HG03442 (cell line): Measurements from ENCODE around the gene ADRB1.
A peak's percentile ranks its signal among the peaks of the same experiment; 100 is the strongest.

Experiments used
- ATAC-seq: cut with Tn5 transposase; IDR thresholded peaks from one replicate; pipeline ENCODE4 v1.9.1; 2021; ENCODE audit warnings: mild to moderate bottlenecking, moderate library complexity; ENCODE audit not compliant: unreplicated experiment

The ADRB1 gene

DNA sequence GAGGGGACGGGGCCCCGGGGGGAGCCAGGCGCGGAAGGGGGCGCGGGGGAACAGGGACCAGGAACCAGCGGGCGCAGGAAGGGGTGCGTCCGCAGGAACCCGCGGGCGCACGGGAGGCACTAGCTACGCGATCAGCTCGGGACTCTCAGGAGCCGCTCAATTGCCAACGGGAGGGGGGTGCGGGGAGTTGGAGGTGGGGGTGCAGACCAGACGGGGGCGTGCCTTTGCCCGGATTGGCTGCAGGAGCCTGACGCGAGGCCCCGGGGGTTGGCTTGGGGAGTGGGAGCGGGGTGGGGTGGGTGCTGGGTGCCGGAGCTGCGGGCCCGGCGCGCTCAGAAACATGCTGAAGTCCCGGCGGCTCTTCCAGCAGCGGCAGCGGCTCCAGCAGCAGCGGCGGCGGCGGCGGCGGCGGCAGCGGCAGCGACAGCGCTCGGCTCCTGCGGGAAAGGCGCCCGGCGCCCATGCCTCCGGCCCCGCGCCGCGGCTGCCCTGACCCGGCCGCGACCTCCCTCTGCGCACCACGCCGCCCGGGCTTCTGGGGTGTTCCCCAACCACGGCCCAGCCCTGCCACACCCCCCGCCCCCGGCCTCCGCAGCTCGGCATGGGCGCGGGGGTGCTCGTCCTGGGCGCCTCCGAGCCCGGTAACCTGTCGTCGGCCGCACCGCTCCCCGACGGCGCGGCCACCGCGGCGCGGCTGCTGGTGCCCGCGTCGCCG is at the start of gene ADRB1:
Gene ADRB1 (plus strand): TSS at position 335 of the 715 bp plus-strand sequence. CDS start 267 bp downstream, at position 602.
- peak; percentile 37 for ATAC-seq

DNA sequence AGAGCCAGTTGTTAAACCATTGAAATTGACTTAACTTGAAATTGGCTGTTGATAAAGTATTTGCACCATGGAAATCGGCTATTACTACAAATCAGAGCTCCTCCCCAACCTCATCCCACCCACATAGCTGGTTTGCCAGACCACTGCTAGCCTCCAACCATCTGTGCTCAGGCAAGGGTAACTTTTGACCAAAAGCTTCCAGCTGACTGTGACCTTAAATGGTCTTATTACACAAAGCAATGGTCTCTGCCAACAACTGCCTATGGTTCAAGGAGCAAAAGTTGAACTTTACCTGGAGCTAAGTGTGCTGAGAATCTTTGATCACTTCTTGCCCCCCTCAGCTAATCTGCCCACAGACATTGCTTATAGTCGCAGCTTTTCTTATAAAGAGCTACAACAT is 48.5 kb upstream of the ADRB1 start:
- no peak for ATAC-seq

DNA sequence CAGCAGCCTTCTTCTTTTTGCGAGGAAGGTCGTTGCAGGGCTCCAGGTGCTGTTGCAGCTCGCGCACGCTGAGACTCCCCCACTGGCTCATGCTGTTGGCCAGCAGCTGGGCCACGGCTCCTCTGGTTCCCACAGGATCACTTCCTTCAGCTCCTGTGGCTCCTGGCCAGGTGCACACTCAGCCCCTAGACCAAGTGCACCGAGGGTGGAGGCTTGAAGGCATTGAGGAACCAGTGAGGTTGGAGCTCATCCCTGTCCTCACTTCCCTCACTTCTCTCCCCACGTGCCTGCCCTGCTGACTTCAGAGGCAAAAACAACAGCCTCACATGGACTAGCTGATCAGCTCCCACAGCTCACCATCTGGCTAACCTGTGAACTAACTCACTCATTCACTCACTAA is 46.2 kb upstream of the ADRB1 start:
- no peak for ATAC-seq

DNA sequence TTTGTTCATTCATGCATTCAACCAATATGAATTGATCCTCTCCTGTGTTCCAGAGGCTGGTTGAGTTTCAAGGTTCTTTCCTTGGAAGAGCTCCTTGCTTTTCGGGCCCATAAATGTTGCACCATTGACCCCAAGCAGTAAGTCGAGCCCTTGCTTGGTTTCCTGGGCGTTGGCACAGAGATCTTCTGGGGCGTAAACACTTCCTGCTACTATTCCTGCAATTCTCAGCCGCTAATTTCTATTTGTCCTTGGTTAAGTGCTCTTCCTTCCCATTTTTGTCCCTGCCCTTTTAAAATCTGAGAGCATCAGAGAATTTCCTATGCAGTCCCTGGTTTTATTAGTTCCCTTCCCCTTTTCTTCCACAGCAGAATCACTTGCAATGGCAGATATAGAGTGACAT is 44.1 kb upstream of the ADRB1 start:
- no peak for ATAC-seq

DNA sequence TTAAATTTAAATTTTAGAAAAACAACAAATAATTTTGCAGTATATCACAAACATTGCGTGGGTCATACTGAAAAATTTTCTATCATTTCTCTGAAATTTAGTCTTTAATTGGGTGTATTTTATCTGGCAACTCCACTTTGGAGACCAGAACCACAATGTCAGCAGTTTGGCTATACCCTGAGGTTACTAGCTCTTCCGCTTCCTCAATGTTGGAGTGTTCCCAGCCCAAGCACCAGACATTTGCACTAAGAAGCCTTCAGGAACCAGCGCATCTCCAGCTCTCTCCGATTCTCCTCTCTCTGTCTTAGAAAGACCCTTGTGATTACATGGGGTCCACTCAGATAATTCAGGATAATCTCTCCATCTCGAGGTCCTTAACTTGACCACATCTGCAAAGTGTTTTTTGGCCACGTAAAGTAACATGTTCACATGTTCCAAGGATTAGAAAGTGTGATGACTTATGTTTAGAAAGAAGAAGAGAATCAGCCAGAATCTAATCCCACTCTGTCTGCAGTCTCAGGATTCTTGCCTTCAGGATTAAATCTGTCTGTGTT is 43.1 kb upstream of the ADRB1 start:
- no peak for ATAC-seq

DNA sequence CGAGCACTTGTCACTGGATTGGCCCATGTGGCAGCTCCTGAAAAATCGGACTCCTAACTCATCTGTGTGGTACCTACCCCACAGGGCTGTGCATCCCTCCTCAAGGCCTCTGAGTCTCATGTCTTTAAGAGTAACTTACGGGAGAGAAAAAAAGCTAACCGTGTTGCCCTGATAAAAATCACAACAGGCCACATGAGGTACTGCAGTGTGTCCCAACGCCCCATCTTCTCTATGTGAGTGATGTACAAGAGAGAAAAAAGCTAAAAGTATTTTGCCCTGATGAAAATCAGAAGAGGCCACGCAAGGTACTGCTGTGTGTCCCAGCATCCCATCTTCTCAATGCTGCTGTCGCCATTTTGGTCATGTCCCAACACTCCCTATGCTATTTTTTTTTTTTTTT is 41.2 kb upstream of the ADRB1 start:
- no peak for ATAC-seq

DNA sequence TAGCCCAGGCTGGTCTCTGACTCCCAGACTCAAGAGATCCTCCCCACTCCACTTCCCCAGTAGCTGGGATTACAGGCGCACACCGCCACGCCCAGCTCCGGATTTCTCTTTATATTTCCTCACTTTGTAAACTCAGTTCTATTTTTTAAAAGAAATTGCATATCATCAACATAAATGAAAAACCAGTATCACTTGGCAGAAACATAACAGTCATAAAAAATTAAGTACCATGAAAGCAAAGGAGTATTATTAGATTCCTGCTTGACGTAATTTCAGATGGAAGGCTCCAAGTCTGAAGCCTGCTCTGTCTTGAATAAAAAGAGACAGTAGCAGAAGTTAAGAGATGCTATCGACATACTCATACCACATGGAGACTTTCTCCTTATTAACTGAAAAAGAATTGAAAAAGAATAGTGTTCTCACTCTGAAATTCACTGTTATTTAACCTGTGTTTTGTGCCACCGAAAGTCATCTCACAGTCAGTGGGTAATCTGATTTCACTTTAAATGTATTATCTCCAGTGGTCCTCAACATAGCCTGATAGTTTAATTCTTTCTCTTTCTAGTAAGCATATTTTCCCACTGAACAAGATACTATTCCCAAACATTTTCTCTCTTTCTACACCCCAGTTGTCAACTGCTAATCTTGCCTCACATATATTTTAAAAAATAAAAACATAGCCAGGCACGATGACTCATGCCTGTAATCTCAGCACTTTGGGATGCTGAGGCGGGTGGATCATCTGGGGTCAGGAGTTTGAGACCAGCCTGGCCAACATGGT is 40.3 kb upstream of the ADRB1 start:
- ATAC-seq, result no peak

DNA sequence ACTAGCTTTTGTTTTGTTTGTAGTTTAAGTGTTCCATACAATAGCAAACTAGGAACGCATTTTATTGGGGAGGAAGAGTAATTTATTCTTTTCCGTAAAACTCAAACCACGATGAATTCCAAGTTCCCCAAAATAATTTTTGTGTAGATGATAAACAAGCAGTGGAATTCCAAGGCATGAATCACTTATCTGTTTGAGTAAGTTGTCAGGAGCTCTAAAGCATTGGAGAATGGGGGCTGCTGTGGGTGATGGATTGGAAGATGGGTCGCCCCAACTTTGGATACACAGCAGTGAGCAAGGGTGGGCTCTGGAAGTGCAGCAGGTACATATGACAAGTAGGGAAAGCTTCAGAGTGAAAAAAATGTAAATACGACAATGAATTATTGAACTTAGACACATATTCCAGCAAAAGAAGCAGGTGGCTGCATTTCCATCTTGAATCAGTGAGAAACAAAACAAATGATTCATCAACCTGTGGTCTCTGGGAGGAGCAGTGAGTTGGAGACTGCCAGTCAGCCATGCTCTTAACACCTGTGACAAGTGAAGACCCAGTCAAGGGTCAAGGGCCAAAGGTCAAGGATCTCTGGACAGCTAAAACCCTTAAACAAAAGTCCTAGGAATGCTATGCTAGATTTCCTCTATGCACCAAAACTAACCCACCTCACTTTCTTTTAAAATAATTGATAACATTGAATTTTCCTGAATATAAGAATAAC is 34.2 kb upstream of the ADRB1 start:
- no peak for ATAC-seq

DNA sequence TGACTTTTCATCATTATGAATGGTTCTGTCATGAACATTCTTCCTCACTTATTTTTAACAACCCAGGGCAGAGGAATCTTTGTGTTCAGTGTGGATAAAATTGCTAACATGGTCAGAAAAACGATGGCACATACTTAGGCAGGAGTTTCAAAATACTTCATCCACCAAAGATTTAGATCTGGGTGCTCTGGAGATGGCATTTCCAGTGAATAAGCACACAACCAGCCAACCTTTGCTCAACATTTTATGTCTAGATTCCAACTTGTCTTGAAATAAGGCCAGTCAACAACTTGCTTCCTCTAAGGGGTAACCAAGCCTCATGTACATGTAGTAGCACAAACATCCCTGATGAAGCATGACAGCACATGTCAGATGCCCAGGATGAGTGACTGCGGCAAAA is 33.4 kb upstream of the ADRB1 start:
- no peak for ATAC-seq

DNA sequence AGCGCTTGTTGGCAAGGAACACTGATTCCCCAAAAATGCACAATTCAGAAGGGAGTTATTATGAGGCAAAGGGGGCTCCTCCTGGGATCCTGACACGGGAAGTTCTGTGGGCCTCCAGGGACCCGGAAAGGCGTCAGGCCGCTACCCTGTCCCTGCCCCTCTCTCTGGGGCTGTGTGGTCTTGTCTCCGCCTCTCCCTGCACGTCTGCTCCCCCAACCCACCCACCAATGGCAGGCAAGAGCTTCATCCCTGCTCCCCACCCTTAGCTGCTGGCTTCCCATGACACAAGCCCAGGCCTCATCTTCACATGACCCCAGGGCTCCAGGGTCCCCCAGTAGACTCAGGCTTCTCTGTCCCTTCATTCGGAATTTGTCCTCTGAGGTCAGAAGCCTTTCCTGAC is 31.0 kb upstream of the ADRB1 start:
- ATAC-seq, result no peak

DNA sequence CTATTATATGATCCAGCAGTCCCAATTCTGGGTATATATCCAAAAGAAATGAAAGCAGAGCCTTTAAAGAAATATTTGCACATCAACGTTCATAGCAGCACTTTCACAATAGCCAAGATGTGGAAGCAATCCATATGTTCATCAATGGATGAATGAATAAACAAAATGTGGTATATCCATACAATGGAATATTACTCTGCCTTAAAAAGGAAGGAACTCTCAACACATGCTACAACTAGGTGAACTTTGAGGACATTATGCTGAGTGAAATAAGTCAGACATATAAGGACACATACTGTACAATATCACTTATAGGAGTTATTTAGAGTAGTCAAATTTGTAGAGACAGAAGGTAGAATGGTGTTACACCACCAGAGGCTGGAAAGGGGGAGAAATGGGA is 28.0 kb upstream of the ADRB1 start:
- ATAC-seq, result no peak

DNA sequence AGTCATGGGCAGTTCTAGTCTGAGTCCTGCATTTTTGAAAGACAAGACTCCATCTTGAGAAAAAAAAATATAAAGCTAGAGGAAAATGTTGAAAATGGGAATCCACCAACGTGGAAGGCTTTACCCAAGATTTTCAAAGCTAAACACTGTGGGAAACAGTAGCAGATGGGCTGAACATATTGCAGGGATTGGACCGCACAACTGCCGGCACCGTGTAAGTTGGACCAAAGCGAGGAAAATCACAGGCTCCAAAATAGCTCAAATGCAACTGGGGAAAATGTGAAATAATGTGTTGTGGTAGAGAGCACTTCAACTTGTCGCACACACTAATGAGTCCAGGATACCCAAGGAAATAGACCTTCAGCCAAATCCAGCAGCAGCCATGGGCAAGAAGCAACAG is 26.4 kb upstream of the ADRB1 start:
- ATAC-seq, result no peak

DNA sequence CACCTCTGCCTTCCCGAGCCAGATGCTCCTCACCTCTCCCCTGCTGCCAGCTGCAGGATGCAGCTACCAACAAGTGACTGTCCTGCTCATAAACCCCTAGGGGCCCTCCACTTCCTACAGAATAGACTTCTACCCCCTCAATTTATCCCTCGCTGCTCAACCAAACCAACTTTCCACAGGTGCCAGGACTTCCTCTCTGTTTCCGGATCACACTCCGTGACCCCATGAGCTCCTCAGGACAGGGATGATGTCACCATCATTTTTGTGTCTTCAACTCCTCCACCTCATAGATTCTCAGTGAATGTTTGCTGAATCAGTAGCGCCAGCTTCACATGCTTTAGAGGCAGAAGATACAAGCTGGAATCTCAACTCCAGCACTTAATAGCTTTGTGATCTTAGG is 25.8 kb upstream of the ADRB1 start:
- ATAC-seq, result no peak

DNA sequence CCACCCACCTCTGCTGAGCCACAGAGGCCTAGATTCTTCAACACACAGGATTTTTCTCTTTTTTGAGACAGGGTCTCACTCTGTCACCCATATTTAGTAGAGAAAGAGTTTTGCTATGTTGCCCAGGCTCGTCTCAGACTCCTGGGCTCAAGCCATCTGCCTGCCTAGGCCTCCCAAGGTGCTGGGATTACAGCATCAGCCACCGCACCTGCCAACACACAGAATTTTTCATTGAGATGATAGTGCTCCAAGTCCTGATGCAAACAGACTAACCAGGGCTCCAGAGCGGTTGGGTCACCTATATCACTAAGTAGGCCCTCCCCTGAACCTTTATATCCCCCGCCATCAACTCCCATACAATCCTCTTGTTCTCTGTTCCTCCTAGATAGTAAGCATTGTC is 24.4 kb upstream of the ADRB1 start:
- no peak for ATAC-seq

DNA sequence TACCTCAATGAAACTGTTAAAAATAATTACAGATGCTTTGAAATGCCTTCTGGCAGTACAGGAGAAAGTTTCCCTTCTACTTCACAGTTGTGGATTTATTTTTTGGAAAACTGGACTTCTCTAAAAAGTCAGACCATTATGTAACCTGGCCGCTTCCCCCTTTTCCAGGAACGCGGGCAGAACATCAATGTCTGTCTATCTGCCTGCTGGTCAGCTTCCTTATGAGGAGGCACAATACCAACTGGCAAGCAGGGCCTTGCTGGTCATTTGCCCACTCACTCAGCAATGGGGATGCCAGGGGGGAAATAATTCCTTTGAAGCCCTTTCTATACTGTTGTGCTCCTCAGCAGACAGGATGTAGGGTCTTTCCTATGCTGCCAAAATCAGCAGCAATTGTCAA is 22.5 kb upstream of the ADRB1 start:
- no peak for ATAC-seq

DNA sequence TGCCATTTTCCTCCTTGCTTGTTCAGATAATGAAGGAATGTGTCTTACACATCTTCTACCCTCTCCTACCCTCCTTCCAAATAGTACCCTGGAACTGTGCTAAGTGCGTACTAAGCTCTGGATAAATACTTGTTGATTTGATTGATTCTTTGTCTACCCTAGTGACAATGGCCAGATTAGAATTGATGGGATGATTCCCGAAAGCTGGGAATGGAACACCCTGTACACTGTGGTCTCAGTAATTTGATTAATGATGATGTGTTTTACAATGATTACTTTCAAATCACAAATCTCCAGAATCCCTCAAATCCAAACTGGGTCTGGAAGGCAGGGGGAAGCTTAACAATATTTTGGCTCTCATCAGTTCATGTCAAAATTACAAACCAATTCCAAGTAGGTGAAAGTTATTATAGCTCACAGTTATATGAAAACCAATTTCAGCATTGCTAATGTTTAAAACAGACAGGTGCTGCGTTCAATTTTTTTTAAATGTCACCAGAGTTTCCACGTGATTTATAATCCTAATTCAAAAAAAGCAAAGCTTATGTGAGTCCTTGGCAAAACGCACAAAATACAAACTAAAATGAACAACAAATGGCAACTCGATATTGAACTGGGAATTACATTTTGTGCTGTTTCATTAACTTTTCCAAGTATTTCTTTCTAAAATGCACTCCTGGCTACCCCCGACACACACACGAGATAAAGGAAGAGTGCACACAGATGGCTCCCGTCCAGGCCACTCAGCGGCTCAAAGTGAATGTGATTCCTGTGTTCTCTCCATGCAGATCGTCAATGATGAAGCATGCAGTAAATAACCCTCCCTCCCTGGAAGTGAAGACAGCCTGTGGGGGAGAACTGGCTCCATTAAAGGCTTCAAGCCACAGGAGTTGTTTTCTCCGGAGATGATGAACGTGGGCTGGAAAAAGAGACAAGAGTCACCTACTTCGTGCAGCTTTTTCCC is 21.7 kb upstream of the ADRB1 start:
- ATAC-seq, result no peak

DNA sequence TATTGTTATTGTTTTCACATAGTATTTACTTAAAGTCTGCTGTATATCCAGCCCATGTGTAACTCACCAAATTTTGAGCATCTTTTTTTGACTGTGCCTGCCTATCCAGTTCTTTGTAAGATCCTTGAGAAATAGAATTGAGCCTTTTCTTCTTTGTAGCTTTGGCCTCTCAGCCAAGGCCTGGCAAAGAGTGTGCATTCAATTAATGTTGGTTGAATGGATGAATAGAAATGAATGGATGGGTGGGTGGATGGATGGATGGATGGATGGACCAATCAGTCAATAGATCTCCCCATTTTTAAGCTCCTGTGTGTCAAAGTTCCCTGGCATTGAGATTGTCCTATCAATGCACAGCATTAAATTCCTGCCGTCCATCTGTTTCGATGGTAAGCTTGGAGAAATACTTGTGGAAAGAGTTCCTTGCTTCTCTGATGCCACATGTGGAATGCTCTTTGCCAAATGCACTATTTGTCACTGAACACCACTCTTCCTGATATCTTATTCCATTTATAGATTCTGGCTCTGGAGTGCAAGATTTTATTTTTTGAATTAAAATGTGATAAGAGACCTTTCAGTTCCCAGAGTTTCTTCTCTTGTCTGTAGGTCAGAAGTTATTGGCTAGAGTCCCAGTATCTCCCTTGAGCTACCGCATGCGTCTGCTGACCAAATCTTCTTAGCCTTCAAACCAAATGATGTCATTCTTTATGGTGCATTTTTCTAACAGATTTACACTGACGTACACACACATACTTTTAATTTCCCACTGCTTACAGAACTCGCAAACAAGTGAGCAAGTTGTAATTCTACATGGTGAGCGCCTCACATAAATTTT is 20.7 kb upstream of the ADRB1 start:
- no peak for ATAC-seq

DNA sequence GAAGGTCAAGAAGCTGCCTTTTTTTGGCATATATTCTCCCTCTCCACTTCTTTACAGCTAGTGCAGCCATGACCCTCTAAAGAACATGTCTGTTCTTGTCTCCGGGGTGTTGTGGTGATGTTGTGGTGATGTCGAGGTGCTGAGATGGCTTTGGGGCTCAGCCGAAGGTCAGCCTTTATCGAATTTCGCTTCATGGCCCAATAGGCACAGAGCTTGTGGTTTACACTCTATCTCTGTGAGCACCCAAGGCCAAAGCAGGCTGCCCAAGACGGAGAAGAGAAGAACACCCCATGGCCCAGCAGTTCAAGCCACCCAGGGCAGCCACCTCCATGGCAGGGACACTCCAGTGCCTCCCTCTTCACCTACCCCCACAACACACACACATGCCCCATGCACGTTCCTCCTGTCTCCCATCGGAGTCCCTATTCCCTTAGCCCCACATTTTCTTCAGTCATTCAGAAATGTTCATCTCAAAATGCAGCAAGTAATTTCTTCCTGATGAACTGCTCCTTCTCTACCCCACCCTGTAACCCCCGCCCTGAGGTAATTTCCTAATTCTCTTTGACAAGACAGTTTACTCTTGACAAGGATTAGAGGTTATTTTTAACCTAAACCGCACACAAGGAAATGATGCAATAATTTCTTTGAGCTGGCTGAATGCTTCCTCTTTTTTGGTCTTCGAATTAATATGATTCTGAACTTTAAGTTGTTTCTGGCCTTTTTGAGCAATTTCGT is 18.6 kb upstream of the ADRB1 start:
- peak; percentile 75 for ATAC-seq

DNA sequence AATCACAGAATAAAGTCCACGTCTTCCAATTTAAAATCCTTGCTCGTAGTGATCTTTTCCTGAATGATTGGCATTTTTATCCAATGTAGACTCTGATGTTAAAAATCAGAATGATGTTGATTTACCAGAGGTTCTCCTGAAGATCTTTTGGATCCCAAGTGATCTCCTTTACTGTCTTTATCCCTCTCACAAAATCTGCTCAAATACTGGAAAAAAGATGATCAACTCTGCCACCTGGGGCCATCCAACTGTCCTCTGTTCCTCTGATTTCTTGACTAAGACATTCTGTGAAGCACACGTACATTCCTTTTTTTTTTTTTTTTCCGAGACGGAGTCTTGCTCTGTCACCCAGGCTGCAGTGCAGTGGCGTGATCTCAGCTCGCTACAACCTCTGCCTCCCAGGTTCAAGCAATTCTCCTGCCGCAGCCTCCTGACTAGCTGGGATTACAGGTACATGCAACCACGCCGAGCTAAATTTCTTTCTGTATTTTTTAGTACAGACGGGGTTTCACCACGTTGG is 18.0 kb upstream of the ADRB1 start:
- ATAC-seq, result no peak
